ENCODE measurements around the gene CCNY.

DNA sequence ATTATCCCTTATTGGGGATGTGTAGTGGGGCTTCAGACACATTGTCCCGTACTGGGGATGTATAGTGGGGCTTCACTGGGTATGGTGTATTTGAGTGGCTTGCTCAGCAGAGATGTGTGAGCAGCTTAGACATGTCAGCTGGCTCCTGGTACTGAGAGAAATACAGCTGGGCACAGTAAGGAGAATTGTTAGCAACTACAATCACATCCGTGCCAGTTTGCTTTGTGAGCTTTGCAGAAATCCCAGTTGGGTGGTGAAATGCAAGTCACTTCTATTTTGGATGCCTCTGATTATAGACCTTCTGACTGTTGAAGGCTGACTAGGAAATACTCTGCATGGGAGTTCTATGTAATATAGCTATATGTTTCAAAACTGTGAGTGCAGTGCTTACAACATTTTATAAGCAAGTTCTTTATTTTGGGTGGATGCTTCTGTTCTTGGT lies 10.8 kb downstream of the CCNY start:
- TF ChIP-seq, protein P1, sequence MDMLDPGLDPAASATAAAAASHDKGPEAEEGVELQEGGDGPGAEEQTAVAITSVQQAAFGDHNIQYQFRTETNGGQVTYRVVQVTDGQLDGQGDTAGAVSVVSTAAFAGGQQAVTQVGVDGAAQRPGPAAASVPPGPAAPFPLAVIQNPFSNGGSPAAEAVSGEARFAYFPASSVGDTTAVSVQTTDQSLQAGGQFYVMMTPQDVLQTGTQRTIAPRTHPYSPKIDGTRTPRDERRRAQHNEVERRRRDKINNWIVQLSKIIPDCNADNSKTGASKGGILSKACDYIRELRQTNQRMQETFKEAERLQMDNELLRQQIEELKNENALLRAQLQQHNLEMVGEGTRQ (IDR thresholded peaks at IDR 0.05; ENCODE audit: low read depth, low read length): no peak
- TF ChIP-seq, protein P1 (CRISPR knock-in tag; IDR thresholded peaks at IDR 0.05; ENCODE audit: borderline replicate concordance): no peak
- TF ChIP-seq JUND (CRISPR knock-in tag; IDR thresholded peaks at IDR 0.05): no peak
- no peak for TF ChIP-seq SETDB1 (CRISPR knock-in tag; IDR thresholded peaks at IDR 0.05; ENCODE audit: borderline replicate concordance)
- TF ChIP-seq TP53 (CRISPR knock-in tag; conservative IDR thresholded peaks at IDR 0.05): no peak
- no peak for TF ChIP-seq ERF (CRISPR knock-in tag; IDR thresholded peaks at IDR 0.05)
- no peak for TF ChIP-seq ZNF615 (CRISPR knock-in tag; IDR thresholded peaks at IDR 0.05; ENCODE audit: borderline replicate concordance)

All from HepG2 (cell line).